LNCaP clone FGC (cell line): ENCODE data around the gene MIEN1.
"Not testable (repeated sequence)": the region's sequence is repeated elsewhere in the genome, so short reads cannot be mapped to it uniquely, and the experiment has no call there.

Source experiments
- DNase-seq: peaks from one replicate; pipeline ENCODE4 v3.0.0-alpha.2; 2011; ENCODE audit warnings: low read depth
- H3K4me3 ChIP-seq: 2 replicates; pipeline ENCODE4 v1.5.1; 2011; ENCODE audit warnings: mild to moderate bottlenecking, low read depth, low read length, control low read depth
- TF ChIP-seq, protein P1 (sequence below): IDR thresholded peaks from 2 replicates; pipeline ENCODE4 v1.5.1; 2012; ENCODE audit warnings: mild to moderate bottlenecking; ENCODE audit not compliant: control insufficient read depth, insufficient read depth; ENCODE audit errors: extremely low read depth

The MIEN1 gene

DNA sequence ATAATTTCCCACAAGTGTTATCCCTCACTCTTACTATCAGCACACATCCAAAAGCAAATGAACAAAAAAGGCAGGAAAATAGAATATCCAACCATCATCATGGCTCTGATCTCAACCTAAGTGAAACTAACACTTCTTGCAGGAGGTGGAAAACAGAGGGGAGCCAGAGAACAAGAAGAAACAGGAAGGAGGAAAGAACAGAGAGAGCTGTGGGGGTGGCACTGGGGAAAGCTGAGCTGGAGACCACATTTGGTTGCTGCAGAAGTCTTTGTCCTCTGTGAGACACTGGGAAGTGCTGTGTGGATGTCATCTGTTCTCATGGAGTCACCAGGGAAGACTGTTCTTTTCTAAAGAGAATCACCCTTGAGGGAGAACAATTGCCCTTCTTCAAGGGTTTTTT, 42.1 kb upstream of the MIEN1 start:
- TF ChIP-seq, protein P1, sequence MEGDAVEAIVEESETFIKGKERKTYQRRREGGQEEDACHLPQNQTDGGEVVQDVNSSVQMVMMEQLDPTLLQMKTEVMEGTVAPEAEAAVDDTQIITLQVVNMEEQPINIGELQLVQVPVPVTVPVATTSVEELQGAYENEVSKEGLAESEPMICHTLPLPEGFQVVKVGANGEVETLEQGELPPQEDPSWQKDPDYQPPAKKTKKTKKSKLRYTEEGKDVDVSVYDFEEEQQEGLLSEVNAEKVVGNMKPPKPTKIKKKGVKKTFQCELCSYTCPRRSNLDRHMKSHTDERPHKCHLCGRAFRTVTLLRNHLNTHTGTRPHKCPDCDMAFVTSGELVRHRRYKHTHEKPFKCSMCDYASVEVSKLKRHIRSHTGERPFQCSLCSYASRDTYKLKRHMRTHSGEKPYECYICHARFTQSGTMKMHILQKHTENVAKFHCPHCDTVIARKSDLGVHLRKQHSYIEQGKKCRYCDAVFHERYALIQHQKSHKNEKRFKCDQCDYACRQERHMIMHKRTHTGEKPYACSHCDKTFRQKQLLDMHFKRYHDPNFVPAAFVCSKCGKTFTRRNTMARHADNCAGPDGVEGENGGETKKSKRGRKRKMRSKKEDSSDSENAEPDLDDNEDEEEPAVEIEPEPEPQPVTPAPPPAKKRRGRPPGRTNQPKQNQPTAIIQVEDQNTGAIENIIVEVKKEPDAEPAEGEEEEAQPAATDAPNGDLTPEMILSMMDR = no peak
- no peak overlapping the region for H3K4me3 ChIP-seq
- no peak for DNase-seq

DNA sequence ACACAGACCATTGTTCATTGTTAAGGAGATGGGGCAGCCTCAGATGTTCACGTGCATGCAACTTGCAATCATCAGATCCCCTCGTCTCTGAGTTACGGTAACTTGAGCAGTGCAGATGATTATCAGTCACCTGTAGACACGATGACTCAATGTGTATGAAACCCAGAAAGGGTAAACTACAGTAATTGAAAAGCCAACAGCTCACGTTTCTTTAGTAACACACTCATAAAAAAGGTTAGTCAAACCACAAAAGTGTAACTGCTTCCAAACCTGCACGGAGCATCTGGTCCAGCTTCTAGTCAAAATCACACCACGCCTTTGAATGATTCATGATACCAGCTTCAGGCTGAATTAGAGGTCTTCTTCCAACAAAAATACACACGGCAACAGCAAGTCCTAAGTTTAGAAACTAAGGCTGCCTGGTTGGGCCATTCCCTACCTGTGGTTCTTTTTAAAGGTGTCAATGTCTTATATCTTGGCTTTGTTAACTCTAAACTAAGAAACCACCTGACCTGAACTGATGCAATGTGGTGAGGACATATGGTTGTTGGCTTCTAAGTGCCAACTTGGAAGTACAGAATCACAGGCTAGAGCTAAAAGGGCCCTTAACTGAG, 39.7 kb upstream of the MIEN1 start:
- peak; percentile 50 for DNase-seq
- TF ChIP-seq, protein P1 = no peak
- no peak overlapping the region for H3K4me3 ChIP-seq

DNA sequence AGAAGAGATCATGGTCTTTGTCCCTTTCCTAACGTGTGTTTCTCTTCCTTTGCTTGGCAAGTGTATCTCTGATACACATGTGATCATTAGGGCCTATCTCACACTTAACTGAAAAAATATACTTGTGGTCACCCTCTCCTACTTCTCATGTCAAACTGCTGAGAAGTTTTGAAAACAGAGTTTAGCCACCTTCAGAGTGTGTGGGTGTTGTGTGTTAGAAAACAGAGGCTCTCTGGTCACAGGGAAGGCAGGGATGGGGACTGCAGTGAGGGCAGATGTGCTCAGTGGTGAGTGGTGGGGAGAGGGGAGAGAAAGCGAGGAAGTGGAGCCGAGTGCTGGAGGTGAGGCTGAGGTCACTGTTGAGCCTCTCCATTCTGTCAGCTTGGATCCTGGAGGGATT, 36.8 kb upstream of the MIEN1 start:
- no peak for DNase-seq
- TF ChIP-seq, protein P1 = no peak
- no peak overlapping the region for H3K4me3 ChIP-seq

DNA sequence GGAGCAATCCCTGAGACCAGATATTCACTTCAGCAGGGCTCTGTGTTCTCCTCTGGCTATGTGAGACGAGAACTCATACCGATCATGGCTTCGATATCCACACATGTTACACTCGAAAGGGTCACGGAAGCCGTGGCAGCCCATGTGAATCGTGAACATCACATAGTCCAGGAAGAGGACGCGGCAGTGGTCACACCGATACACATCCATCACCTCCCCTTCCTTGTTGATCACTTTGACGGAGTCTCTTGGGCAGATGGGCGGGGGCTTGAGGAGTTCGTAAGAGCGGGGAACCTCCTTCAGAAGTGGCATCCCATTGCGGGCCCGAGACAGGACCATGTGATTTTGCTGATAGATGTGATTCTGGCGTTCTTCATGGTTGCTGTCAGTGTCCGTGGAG, 35.4 kb upstream of the MIEN1 start:
- TF ChIP-seq, protein P1 = no peak

DNA sequence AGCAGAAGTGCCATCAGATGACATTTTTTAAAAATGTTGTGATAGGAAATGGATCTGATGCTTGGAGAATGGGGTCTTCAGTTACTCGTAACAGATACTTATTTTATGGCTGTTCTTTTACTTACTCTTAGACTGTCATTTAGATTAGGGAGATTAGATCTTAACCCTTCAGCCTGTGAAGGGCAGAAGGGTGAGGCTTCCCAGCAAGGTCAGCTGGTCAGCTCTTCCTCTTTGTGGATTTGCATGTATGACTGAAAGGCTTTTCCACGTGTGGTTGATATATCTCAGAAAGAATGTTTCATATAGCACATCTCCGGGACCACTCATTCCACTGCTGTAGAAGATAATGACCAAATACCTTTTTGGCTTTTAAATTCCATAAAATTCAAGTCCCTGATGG, 34.8 kb upstream of the MIEN1 start:
- no peak overlapping the region for H3K4me3 ChIP-seq
- no peak for DNase-seq
- TF ChIP-seq, protein P1 = no peak

More for the DNA sequence above, 35.4 kb upstream of the MIEN1 start:
- no peak for DNase-seq
- H3K4me3 ChIP-seq = no peak overlapping the region

- not testable (repeated sequence) for H3K4me3 ChIP-seq, DNase-seq
Observed at GRCh38 chr17:39764171-39764570, 33.8 kb upstream of the MIEN1 start.

- no peak overlapping the region for H3K4me3 ChIP-seq
- DNase-seq = no peak
- TF ChIP-seq, protein P1 = no peak
Observed at GRCh38 chr17:39763051-39763820, 32.9 kb upstream of the MIEN1 start.
